Measurements from ENCODE around the gene CAMK2B.

CAMK2B gene

GRCh38 chr7:44269943-44270493 lies 55.4 kb downstream of the CAMK2B start:
- no peak for TF ChIP-seq YY1 (IDR thresholded peaks at IDR 0.05; ENCODE audit: low read depth)
- no peak for TF ChIP-seq USF1 (IDR thresholded peaks at IDR 0.05)
- no peak for TF ChIP-seq REST (IDR thresholded peaks at IDR 0.05; ENCODE audit: low read depth)
- TF ChIP-seq TAF1 (IDR thresholded peaks at IDR 0.05; ENCODE audit: low read depth), result no peak
- TF ChIP-seq NFIC (IDR thresholded peaks at IDR 0.05), result no peak
- TF ChIP-seq FOXM1 (IDR thresholded peaks at IDR 0.05; ENCODE audit: borderline replicate concordance, low read depth), result no peak
- no peak for TF ChIP-seq ZBTB7A (IDR thresholded peaks at IDR 0.05; ENCODE audit: low read depth)
- TF ChIP-seq CEBPB (IDR thresholded peaks at IDR 0.05), result no peak
- no peak for TF ChIP-seq RAD21 (IDR thresholded peaks at IDR 0.05; ENCODE audit: low read depth)
- TF ChIP-seq, protein P1, sequence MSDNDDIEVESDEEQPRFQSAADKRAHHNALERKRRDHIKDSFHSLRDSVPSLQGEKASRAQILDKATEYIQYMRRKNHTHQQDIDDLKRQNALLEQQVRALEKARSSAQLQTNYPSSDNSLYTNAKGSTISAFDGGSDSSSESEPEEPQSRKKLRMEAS (IDR thresholded peaks at IDR 0.05), result no peak
- no peak for TF ChIP-seq EGR1 (IDR thresholded peaks at IDR 0.05)
- no peak for TF ChIP-seq TEAD4 (IDR thresholded peaks at IDR 0.05)

- TF ChIP-seq CREB1 (IDR thresholded peaks at IDR 0.05; ENCODE audit: low read depth) (no peak), FOXM1 (IDR thresholded peaks at IDR 0.05; ENCODE audit: borderline replicate concordance, low read depth) (no peak), TEAD4 (IDR thresholded peaks at IDR 0.05) (no peak)
Observed at GRCh38 chr7:44269417-44269816, 56.0 kb downstream of the CAMK2B start.

DNA sequence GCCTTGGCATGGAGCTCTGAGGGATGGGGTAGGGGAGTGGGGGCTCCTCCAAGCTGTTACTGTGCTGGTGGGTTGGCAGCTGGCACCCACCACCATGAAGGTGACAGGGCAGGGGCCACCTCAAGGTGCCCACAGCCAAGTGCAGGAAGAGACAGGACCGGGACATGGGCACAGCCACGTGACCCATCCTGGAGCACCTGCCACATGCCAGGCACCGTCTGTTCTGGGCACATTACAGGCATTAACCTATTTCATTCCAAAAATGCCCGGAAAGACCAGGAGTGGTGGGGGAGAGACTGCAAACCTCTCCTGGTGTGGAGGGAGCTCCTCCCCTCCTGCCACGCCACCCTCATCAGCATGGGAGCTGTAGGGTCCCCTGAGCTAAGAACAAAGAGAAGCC lies 56.7 kb downstream of the CAMK2B start:
- no peak for TF ChIP-seq USF1 (IDR thresholded peaks at IDR 0.05)
- no peak for TF ChIP-seq YY1 (IDR thresholded peaks at IDR 0.05; ENCODE audit: low read depth)
- TF ChIP-seq CREB1 (IDR thresholded peaks at IDR 0.05; ENCODE audit: low read depth), result no peak
- no peak for TF ChIP-seq RAD21 (IDR thresholded peaks at IDR 0.05; ENCODE audit: low read depth)
- no peak for TF ChIP-seq REST (IDR thresholded peaks at IDR 0.05; ENCODE audit: low read depth)
- no peak for TF ChIP-seq FOXM1 (IDR thresholded peaks at IDR 0.05; ENCODE audit: borderline replicate concordance, low read depth)
- TF ChIP-seq TEAD4 (IDR thresholded peaks at IDR 0.05), result no peak
- no peak for TF ChIP-seq EGR1 (IDR thresholded peaks at IDR 0.05)
- TF ChIP-seq, protein P1 (IDR thresholded peaks at IDR 0.05), result no peak
- no peak for TF ChIP-seq TCF12 (IDR thresholded peaks at IDR 0.05; ENCODE audit: low read depth)
- TF ChIP-seq CEBPB (IDR thresholded peaks at IDR 0.05), result no peak
- no peak for TF ChIP-seq NFIC (IDR thresholded peaks at IDR 0.05)
- no peak for TF ChIP-seq ZBTB7A (IDR thresholded peaks at IDR 0.05; ENCODE audit: low read depth)
- no peak for TF ChIP-seq TAF1 (IDR thresholded peaks at IDR 0.05; ENCODE audit: low read depth)
- TF ChIP-seq EP300 (IDR thresholded peaks at IDR 0.05; ENCODE audit: borderline replicate concordance), result no peak

DNA sequence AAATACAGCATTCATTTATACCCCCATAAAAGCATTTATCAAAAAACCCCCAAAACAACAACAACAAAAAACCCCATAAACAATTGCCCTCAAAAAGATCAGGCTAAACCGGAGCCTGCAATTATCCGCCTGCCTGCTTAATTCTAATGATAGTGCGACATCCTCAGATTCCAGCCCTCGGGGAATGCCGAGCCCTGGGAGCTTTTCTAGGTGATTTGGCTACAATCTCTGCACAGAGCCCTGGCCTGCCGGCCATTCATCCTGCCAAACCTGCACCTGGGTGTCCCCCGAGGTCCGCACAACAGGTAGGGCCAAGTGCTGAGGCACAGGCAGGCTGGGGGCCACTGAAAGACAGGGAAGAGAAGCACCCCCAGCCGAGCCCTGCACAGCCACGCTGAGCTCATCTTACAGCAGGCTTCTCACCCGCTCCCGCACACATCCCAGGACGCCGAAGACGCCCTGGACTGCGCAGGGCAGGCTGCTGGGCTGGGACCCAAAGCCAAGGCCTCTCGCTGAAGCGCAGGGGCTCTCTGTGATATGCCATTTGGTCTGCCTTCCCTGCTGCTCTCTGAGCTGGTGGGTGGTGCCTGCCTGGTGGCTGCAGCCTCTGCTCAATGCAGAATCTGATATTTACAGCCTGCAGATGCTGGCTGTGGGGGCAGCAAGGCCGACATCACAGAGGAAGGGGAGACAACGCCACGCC lies 57.5 kb downstream of the CAMK2B start:
- TF ChIP-seq TCF12 (IDR thresholded peaks at IDR 0.05; ENCODE audit: low read depth) (no peak), TEAD4 (IDR thresholded peaks at IDR 0.05) (no peak)
- TF ChIP-seq, protein P1 (IDR thresholded peaks at IDR 0.05), result no peak

GRCh38 chr7:44267178-44267577 lies 58.2 kb downstream of the CAMK2B start:
- TF ChIP-seq CREB1 (IDR thresholded peaks at IDR 0.05; ENCODE audit: low read depth) (no peak), FOXM1 (IDR thresholded peaks at IDR 0.05; ENCODE audit: borderline replicate concordance, low read depth) (no peak), ZBTB7A (IDR thresholded peaks at IDR 0.05; ENCODE audit: low read depth) (no peak), TAF1 (IDR thresholded peaks at IDR 0.05; ENCODE audit: low read depth) (no peak), REST (IDR thresholded peaks at IDR 0.05; ENCODE audit: low read depth) (no peak), EP300 (IDR thresholded peaks at IDR 0.05; ENCODE audit: borderline replicate concordance) (no peak), USF1 (IDR thresholded peaks at IDR 0.05) (no peak), CEBPB (IDR thresholded peaks at IDR 0.05) (no peak), NFIC (IDR thresholded peaks at IDR 0.05) (no peak), RAD21 (IDR thresholded peaks at IDR 0.05; ENCODE audit: low read depth) (no peak), EGR1 (IDR thresholded peaks at IDR 0.05) (no peak), TEAD4 (IDR thresholded peaks at IDR 0.05) (no peak)
- TF ChIP-seq, protein P1 (IDR thresholded peaks at IDR 0.05), result no peak
